CD4-positive, alpha-beta T cell (primary cell): ENCODE results near the gene PITPNC1. TPM values are rescaled to one million over a fixed set of nuclear protein-coding genes. Genes with fewer than 3 reads are reported as not detected.

Experiments
- ATAC-seq: fragments of 200-7000 bp; cut with Tn5 transposase; one replicate; pipeline ENCODE4 v1.10.0; 2022; ENCODE audit warnings: mild to moderate bottlenecking; ENCODE audit not compliant: poor library complexity
- CTCF ChIA-PET: fragments of 350-600 bp; sonication (Branson Sonifier 250); formaldehyde crosslinking; loops from one replicate; lab custom pipeline; 2021; ENCODE audit warnings: antibody characterized with exemption, inconsistent platforms; lab: Charles Lee
- POLR2A ChIA-PET: fragments of 350-600 bp; sonication (Branson Sonifier 250); formaldehyde crosslinking; loops from one replicate; lab custom pipeline; 2021; ENCODE audit warnings: antibody characterized with exemption, inconsistent platforms; lab: Charles Lee
- DNase-seq, 14 experiments: peaks; one replicate each; pipeline ENCODE4 v3.0.0-alpha.2; 2013 to 2020; ENCODE audit warnings: mixed read lengths in 2 of 14
- H3K27ac ChIP-seq, 2 donors: one replicate each; pipeline versions ENCODE4 v1.5.1 to v1.7.0; 2013; ENCODE audit warnings: low read length in 2 of 2, low read depth in 1 of 2, mild to moderate bottlenecking in 1 of 2
- H3K27me3 ChIP-seq, 2 experiments: 1 replicate in 1 of 2; 2 replicates in 1 of 2; pipeline versions ENCODE4 v1.6.1 to v1.7.0; 2013; ENCODE audit warnings: low read length in 2 of 2, control low read depth in 1 of 2, mild to moderate bottlenecking in 1 of 2, moderate library complexity in 1 of 2; ENCODE audit not compliant: insufficient read depth in 2 of 2, control insufficient read depth in 1 of 2
- H3K36me3 ChIP-seq: one replicate; pipeline ENCODE4 v1.6.1; 2013; ENCODE audit warnings: low read length, control low read depth; ENCODE audit not compliant: insufficient read depth
- H3K4me1 ChIP-seq: one replicate; pipeline ENCODE4 v1.6.1; 2013; ENCODE audit warnings: low read length, control low read depth; ENCODE audit not compliant: insufficient read depth
- H3K4me3 ChIP-seq: one replicate; pipeline ENCODE4 v1.5.1; 2013; ENCODE audit warnings: mild to moderate bottlenecking, low read length, moderate library complexity
- H3K9me3 ChIP-seq, 2 experiments: 1 replicate in 1 of 2; 2 replicates in 1 of 2; pipeline versions ENCODE4 v1.6.1 to v1.7.0; 2013; ENCODE audit warnings: low read length in 2 of 2, mild to moderate bottlenecking in 2 of 2, control low read depth in 1 of 2, moderate library complexity in 1 of 2; ENCODE audit not compliant: control insufficient read depth in 1 of 2, insufficient read depth in 1 of 2
- H3K27ac Mint-ChIP-seq: one replicate; pipeline ENCODE4 v1.8.0; 2020; ENCODE audit warnings: mixed read lengths
- H3K27me3 Mint-ChIP-seq: one replicate; pipeline ENCODE4 v1.8.0; 2021; ENCODE audit warnings: mixed read lengths
- H3K36me3 Mint-ChIP-seq: one replicate; pipeline ENCODE4 v1.8.0; 2021; ENCODE audit warnings: low read depth, mixed read lengths
- H3K4me1 Mint-ChIP-seq: one replicate; pipeline ENCODE4 v1.8.0; 2021; ENCODE audit warnings: low read depth, mixed read lengths
- H3K4me3 Mint-ChIP-seq: one replicate; pipeline ENCODE4 v1.8.0; 2020; ENCODE audit warnings: mild to moderate bottlenecking, mixed read lengths
- H3K9me3 Mint-ChIP-seq: one replicate; pipeline ENCODE4 v1.8.0; 2020; ENCODE audit warnings: mixed read lengths
- CTCF ChIP-seq: fragments of 200-600 bp; IDR thresholded peaks from one replicate; pipeline ENCODE4 v1.8.0; 2022; ENCODE audit warnings: antibody characterized with exemption, mild to moderate bottlenecking
- intact Hi-C, 2 experiments: fragments of 100-400 bp; cut with DNase I in 1 of 2; cut with micrococcal nuclease in 1 of 2; formaldehyde crosslinking; loops; one replicate each; pipeline versions ENCODE4 v1.15.1 to v1.9.0; 2023 to 2025; cut with DNase I, micrococcal nuclease
- total RNA-seq, 174 experiments: library from RNA in 2 of 174; stranded (reverse) in 2 of 174; gene quantifications; one replicate each; pipeline ENCODE4 v1.2.3 and lab custom pipeline; 2021 to 2026

Gene PITPNC1
- total RNA-seq, 2 experiments from 2014 or later, result 80.2 to 83.4 TPM

GRCh38 chr17:67730731-67731130 is 353.6 kb downstream of the PITPNC1 start:
- Mint-ChIP-seq H3K4me3 (no peak overlapping the region), H3K27ac (no peak overlapping the region), H3K9me3 (no peaks in the 10 kb centered on the region), H3K36me3 (peaks cover 82% of the 10 kb centered on the region), H3K27me3 (no peaks in the 10 kb centered on the region), H3K4me1 (peaks cover 43% of the 10 kb centered on the region)
- intact Hi-C loops, result loop anchor here in 1 of 2 experiments (10.0 kb wide), 1 partner anchor 184 kb away; no protein-coding TSS in a partner anchor
- Histone ChIP-seq H3K4me1 (peaks cover 12% of the 10 kb centered on the region), H3K9me3 (no peaks in the 10 kb centered on the region), H3K27me3 (no peaks in the 10 kb centered on the region), H3K36me3 (peaks cover 80% of the 10 kb centered on the region), H3K27ac (no peak overlapping the region), H3K4me3 (no peak overlapping the region)
- TF ChIP-seq CTCF, result no peak
- DNase-seq (no peak), ATAC-seq (no peak)
- ChIA-PET POLR2A (interaction anchor here (0.6 kb wide), 1 partner anchor 195 kb away, joined by 3 read pairs; no protein-coding TSS in a partner anchor), CTCF (no interaction called here)

GRCh38 chr17:67733449-67733848 is 356.4 kb downstream of the PITPNC1 start:
- intact Hi-C loops, result loop anchor here in 1 of 2 experiments (10.0 kb wide), 1 partner anchor 181 kb away; no protein-coding TSS in a partner anchor

GRCh38 chr17:67737145-67737544 is 360.1 kb downstream of the PITPNC1 start:
- H3K9me3 ChIP-seq, result no peaks in the 10 kb centered on the region
- peaks cover 18% of the 10 kb centered on the region for H3K4me1 Mint-ChIP-seq
- no peak overlapping the region for H3K4me3 ChIP-seq
- no peaks in the 10 kb centered on the region for H3K9me3 Mint-ChIP-seq
- H3K27me3 ChIP-seq, result no peaks in the 10 kb centered on the region
- no peak overlapping the region for H3K27ac Mint-ChIP-seq
- ATAC-seq (no peak), DNase-seq (no peak)
- intact Hi-C loops, result loop anchor here in 1 of 2 experiments (10.0 kb wide), 1 partner anchor 178 kb away; no protein-coding TSS in a partner anchor
- H3K4me3 Mint-ChIP-seq, result no peak overlapping the region
- H3K36me3 ChIP-seq, result peaks cover 91% of the 10 kb centered on the region
- H3K27ac ChIP-seq, result no peak overlapping the region
- ChIA-PET POLR2A (interaction anchor here (1.0 kb wide), 1 partner anchor 12 kb away, joined by 5 read pairs; no protein-coding TSS in a partner anchor), CTCF (no interaction called here)
- peaks cover 80% of the 10 kb centered on the region for H3K36me3 Mint-ChIP-seq
- H3K4me1 ChIP-seq, result peaks cover 7% of the 10 kb centered on the region
- no peaks in the 10 kb centered on the region for H3K27me3 Mint-ChIP-seq
- no peak for TF ChIP-seq CTCF

More at GRCh38 chr17:67733449-67733848, 356.4 kb downstream of the PITPNC1 start:
- H3K36me3 Mint-ChIP-seq, result peaks cover 88% of the 10 kb centered on the region
- peaks cover 27% of the 10 kb centered on the region for H3K4me1 Mint-ChIP-seq
- ATAC-seq (no peak), DNase-seq (no peak)
- ChIA-PET CTCF (no interaction called here), POLR2A (no interaction called here)
- Histone ChIP-seq H3K9me3 (no peaks in the 10 kb centered on the region), H3K4me3 (no peak overlapping the region), H3K27ac (no peak overlapping the region), H3K36me3 (peaks cover 85% of the 10 kb centered on the region), H3K27me3 (no peaks in the 10 kb centered on the region), H3K4me1 (peaks cover 7% of the 10 kb centered on the region)
- H3K27ac Mint-ChIP-seq, result peak overlapping the region; percentile 12
- no peaks in the 10 kb centered on the region for H3K27me3 Mint-ChIP-seq
- TF ChIP-seq CTCF, result no peak
- peak overlapping the region; percentile 0 for H3K4me3 Mint-ChIP-seq
- no peaks in the 10 kb centered on the region for H3K9me3 Mint-ChIP-seq
